ENCODE results near the gene ANKZF1. TPM values are rescaled to one million over a fixed set of nuclear protein-coding genes. Genes with fewer than 3 reads are reported as not detected.

ANKZF1 gene
- polyA plus RNA-seq, 3 donors = 51.3 to 84.1 (median 72.8) TPM

DNA sequence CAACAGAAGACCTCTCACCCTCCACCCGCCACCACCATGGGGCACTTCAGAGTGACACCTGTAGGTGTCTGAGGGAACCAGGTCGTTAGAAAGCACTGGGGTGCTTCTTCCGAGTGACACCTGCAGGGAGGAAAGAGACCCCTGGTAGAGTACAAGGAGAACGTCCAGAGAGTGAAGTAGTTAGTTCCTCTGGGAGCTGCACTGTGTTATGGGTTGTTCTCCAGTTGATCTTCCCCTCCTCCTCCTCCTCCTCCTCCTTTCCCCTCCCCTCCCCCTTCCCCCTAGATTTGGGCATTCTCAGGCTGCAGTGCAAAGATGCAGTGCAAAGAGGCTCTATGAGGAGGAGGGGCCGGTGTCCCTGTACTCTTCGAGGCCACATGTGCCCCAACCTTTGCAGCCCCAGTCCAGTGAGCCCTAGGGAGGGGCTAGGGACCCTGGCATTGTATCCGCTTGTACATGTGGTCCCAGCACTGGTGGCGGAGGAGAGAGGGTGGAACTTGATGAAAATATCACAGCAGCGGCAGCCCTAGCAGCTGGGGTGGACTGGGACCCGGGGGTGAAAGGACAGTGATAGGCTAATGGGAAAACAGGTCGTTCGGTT, 50.4 kb downstream of the ANKZF1 start:
- DNase-seq = no peak

GRCh38 chr2:219280651-219281050, 51.0 kb downstream of the ANKZF1 start:
- no peak for DNase-seq

GRCh38 chr2:219281588-219281987, 52.0 kb downstream of the ANKZF1 start:
- no peak for DNase-seq

GRCh38 chr2:219282375-219282774, 52.8 kb downstream of the ANKZF1 start:
- no peak for DNase-seq

GRCh38 chr2:219282943-219283581, 53.5 kb downstream of the ANKZF1 start:
- DNase-seq = no peak

GRCh38 chr2:219284501-219285372, 55.1 kb downstream of the ANKZF1 start:
- no peak for DNase-seq

DNA sequence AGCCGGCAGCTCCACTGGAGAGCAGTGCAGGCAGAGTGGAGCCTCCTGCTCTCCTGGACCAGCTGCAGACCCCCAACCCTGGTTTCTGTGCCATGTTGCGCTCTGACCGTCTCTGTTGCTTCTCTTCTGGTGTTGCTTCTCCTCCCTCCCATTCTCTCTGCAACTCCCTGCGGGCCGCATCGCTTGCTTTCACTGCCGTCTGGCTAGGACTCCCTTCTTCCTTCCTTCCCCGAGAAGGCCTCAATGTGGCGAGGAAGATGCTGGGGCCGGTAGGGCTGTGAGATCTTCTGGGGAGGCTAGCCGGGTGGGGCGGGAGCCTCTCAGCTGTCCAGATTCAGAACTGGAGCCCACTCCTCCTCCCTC, 55.7 kb downstream of the ANKZF1 start:
- no peak for DNase-seq

GRCh38 chr2:219285894-219286425, 56.4 kb downstream of the ANKZF1 start:
- DNase-seq = peak; percentile 61

Other genes with a start within 250 kb of the ANKZF1 start
- gene FEV, start 244.6 kb upstream of the ANKZF1 start, polyA plus RNA-seq (ENCODE audit: insufficient read length in 3 of 3) = under 1 TPM in 1 of 3 donors, not detected in 2; 0.17 TPM
- gene CRYBA2, start 236.4 kb upstream of the ANKZF1 start, polyA plus RNA-seq (ENCODE audit: insufficient read length in 3 of 3) = not detected
- 1 to 10 TPM in 1 of 3 donors, under 1 TPM in 2; 0.07 to 1.1 (median 0.56) TPM for gene CFAP65, start 188.3 kb upstream of the ANKZF1 start, polyA plus RNA-seq (ENCODE audit: insufficient read length in 3 of 3)
- 1 to 10 TPM; 2.0 to 3.2 (median 2.0) TPM for gene IHH, start 168.9 kb upstream of the ANKZF1 start, polyA plus RNA-seq (ENCODE audit: insufficient read length in 3 of 3)
- gene NHEJ1, start 69.0 kb upstream of the ANKZF1 start, polyA plus RNA-seq (ENCODE audit: insufficient read length in 3 of 3) = 10 to 100 TPM; 17.6 to 21.4 (median 19.6) TPM
- 10 to 100 TPM; 23.5 to 29.0 (median 25.1) TPM for gene SLC23A3, start 59.8 kb upstream of the ANKZF1 start, polyA plus RNA-seq (ENCODE audit: insufficient read length in 3 of 3)
- gene CNPPD1, start 52.9 kb upstream of the ANKZF1 start, polyA plus RNA-seq (ENCODE audit: insufficient read length in 3 of 3) = 10 to 100 TPM; 71.7 to 79.7 (median 78.6) TPM
- gene RETREG2, start 51.5 kb upstream of the ANKZF1 start, polyA plus RNA-seq (ENCODE audit: insufficient read length in 3 of 3) = 100 to 1,000 TPM; 113 to 119 (median 113) TPM
- 10 to 100 TPM; 40.9 to 51.8 (median 49.4) TPM for gene ZFAND2B, start 23.0 kb upstream of the ANKZF1 start, polyA plus RNA-seq (ENCODE audit: insufficient read length in 3 of 3)
- 10 to 100 TPM; 37.9 to 47.3 (median 44.8) TPM for gene ABCB6, start 10.8 kb upstream of the ANKZF1 start, polyA plus RNA-seq (ENCODE audit: insufficient read length in 3 of 3)
- gene ATG9A, start 170 bp upstream of the ANKZF1 start, polyA plus RNA-seq (ENCODE audit: insufficient read length in 3 of 3) = 10 to 100 TPM; 45.2 to 48.4 (median 46.3) TPM
- 10 to 100 TPM; 17.4 to 28.5 (median 27.1) TPM for gene GLB1L, start 15.6 kb downstream of the ANKZF1 start, polyA plus RNA-seq (ENCODE audit: insufficient read length in 3 of 3)
- 10 to 100 TPM; 38.9 to 40.4 (median 39.9) TPM for gene STK16, start 15.7 kb downstream of the ANKZF1 start, polyA plus RNA-seq (ENCODE audit: insufficient read length in 3 of 3)
- gene TUBA4B, start 23.4 kb downstream of the ANKZF1 start, polyA plus RNA-seq (ENCODE audit: insufficient read length in 3 of 3) = 1 to 10 TPM in 1 of 3 donors, under 1 TPM in 2; 0.89 to 1.1 (median 0.91) TPM
- gene TUBA4A, start 24.1 kb downstream of the ANKZF1 start, polyA plus RNA-seq (ENCODE audit: insufficient read length in 3 of 3) = 10 to 100 TPM; 32.9 to 40.0 (median 33.1) TPM
- 10 to 100 TPM; 75.7 to 85.1 (median 79.1) TPM for gene DNAJB2, start 49.6 kb downstream of the ANKZF1 start, polyA plus RNA-seq (ENCODE audit: insufficient read length in 3 of 3)
- gene PTPRN, start 79.6 kb downstream of the ANKZF1 start, polyA plus RNA-seq (ENCODE audit: insufficient read length in 3 of 3) = under 1 TPM; 0.16 to 0.27 (median 0.17) TPM
- gene RESP18, start 102.9 kb downstream of the ANKZF1 start, polyA plus RNA-seq (ENCODE audit: insufficient read length in 3 of 3) = not detected
- 10 to 100 TPM; 64.4 to 91.2 (median 66.4) TPM for gene DNPEP, start 158.1 kb downstream of the ANKZF1 start, polyA plus RNA-seq (ENCODE audit: insufficient read length in 3 of 3)
- gene DES, start 188.6 kb downstream of the ANKZF1 start, polyA plus RNA-seq (ENCODE audit: insufficient read length in 3 of 3) = 1 to 10 TPM; 5.5 to 8.2 (median 6.0) TPM
- gene SPEG, start 205.0 kb downstream of the ANKZF1 start, polyA plus RNA-seq (ENCODE audit: insufficient read length in 3 of 3) = 10 to 100 TPM; 13.1 to 16.9 (median 13.5) TPM